Activated CD4-positive, alpha-beta T cell treated with anti-CD3 and anti-CD28 coated beads, Interleukin-2, Interleukin-4, amounts not matched to agents 100 ng/mL and 50 ng/mL, durations not matched to agents 16 hours and 8 hours (primary cell): Measurements from ENCODE around the gene SERPINE2.

Experiments
- DNase-seq: peaks from one replicate; pipeline ENCODE4 v3.0.0-alpha.2; 2020; ENCODE audit warnings: low spot score

The SERPINE2 gene

DNA sequence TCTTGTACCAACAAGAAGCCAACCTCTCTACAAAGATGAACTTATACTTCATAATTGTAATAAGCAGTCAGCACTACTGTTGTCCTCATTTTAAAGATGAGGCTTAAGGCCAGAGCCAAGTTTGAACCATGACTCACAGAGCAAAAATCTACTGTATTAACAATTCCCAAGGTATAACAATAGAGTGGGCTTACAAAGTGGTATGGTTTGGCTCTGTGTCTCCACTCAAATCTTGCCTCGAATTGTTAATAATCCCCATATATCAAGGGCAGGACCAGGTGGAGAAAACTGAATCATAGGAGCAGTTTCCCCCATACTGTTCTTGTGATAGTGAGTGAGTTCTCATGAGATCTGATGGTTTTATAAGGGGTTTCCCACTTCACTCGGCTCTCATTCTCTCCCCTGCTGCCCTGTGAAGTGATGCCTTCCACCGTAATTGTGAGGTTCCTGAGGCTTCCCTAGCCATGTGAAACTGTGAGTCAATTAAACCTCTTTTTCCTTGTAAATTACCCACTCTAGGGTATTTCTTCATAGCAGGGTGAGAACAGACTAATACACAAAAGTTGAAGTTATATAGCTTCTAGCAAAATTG is 62.4 kb downstream of the SERPINE2 start:
- no peak for DNase-seq

DNA sequence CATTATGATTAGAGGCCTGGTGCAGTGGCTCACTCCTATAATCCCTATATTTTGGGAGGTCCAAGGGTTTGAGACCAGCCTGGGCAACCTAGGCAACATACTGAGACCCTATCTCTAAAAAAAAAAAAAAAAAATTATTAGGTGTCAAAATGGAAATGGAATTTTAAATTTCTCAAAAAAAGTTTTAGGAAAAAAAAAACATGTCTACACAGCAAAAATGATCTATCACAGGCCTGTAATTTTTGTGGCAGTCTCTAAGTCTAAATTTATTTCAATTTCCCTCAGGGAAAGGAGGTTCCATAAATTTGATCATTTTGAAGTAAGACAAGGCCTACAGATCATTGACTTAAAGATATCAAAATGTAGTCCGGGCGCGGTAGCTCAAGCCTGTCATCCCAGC is 65.5 kb downstream of the SERPINE2 start:
- DNase-seq, result no peak

DNA sequence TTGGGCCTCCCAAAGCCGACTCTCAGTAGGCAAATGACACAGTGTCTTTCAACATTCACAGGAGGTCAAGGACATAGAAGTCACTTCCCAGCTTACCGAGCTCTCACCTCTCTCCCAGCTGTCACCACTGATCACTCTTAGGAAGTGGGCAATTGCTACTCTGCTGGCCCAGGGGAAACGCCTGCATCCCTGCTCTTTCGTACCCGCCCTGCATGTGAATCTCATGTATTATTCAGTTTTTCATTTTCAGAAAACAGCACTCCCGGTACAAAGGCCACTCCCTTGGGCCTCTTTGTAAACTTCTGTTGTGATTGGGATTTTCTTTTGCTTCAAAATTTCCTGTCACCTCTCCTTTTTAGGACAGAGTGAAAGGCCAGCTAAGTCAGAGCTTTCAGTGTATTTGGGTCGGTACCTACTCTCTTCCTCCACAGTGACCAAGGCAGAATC is 66.4 kb downstream of the SERPINE2 start:
- DNase-seq, result no peak

DNA sequence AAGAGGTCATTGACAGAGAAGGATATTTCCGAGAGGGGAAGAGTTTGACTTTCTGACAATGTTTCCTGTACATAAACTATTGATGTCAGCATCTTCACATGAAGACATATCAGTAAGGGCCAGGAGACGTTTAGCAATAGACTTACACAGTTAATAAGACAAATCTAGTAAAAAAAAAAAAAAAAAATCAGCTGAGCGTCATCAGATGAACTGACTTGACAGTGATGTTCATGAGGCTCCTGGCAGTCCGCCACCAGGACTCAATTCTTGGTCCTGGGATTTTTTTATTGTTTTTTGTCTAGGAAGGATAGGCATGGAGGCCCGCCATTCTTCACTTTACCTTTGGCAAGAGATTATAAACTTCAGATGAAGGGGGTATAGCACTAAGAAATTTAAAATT is 67.4 kb downstream of the SERPINE2 start:
- DNase-seq, result no peak

DNA sequence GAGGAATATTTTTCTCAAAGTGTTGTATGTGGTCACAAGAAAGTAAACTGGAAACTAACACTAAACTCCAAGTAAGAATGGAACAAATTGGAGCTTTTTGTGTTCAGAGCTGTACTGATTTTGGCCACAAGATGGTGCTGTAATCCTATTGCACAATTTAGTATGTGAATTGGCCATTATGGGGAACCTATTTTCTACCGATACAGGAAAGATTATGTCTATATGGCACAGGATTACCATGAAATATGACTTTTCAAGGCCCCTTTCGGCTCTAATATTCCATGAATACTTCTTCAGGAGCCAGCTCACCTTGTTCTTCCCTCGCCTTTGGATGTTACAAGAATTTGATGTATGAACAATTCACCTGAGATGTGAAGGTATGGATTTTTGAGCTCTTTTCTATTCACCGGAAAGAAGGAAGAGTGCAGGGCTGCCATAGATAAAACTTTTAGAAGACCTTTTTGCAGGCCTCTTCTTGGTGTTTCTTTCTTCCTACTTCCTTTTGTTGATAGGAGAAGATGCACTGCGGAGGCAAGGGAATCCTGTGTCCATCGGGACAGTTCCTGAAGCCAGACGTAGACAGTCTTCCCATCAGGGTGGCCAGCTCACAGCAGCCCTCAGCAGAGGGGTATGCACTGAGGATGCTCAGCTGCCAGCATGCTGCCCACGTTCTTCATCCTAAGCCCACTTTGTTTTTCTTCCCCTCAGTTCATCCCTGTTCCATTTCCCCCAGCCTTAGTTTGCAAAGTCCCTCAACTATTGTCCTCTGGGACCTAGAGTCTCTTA is 68.5 kb downstream of the SERPINE2 start:
- peak; percentile 68 for DNase-seq

DNA sequence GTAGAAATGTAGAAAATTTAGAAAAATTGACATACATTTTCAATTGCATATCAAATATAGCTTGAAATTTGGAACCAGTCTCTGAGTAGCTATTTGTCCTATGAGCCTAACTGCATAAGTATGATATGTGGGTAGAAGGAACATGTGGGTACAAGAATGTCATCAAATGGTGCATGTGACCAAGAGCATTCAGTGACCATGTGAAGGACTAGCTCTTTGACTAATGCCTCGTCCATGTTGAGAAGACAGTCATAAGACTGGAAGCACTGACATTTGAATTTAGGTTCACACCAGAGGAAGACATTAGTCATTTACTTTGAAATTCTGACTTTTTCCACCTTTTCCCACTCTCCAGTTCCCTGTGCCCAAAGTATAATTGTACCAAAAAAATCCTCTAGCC is 69.2 kb downstream of the SERPINE2 start:
- DNase-seq, result no peak

DNA sequence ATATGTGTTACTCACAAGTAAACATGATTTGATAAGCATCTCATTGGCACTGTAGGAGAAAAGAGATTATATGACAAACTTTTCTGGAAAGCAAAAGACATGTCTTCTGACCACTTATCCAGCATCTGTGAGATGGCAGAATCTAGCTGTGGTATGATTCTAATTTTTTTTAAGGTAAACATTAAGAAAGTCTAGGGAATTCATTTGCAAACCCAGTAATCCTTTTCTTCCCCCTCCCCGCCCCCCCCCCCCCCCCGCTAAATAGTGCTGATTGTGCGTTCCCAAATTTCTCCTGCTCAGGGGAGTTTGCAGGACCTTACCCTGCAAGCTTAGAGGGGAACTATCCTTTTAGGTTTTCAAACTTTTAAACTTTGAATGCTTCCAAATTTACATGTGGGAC is 69.8 kb downstream of the SERPINE2 start:
- DNase-seq, result no peak

DNA sequence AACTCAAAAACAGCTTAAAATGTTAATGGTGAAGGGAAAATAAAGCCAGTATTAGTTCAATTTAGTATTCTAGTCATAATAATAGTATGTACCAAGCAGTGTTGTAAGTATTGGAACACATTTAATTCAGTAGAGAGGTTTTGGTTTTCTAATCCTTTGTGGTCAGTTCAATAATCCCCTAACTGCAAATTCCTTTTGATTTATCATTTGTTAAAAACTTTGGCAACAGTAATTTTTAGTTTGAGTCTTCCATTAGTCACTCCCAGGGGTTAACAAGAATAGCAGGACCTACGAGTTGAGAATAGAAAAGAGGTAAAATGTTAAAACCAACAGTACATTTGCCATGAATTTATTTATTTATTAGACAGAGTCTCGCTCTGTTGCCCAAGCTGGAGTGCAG is 71.1 kb downstream of the SERPINE2 start:
- DNase-seq, result no peak

DNA sequence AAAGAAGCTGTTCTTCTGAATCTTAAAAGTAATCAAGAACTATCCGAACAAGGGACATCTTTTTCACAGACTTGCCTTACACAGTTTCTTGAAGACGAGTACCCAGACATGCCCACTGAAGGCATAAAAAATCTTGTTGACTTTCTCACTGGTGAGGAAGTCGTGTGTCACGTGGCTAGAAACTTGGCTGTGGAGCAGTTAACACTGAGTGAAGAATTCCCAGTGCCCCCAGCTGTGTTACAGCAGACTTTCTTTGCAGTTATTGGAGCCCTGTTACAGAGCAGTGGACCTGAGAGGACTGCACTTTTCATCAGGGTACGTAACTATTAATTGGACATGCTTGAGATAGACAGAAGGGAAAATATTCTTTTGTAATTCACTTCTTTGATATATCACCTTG is 79.4 kb downstream of the SERPINE2 start:
- DNase-seq, result no peak

DNA sequence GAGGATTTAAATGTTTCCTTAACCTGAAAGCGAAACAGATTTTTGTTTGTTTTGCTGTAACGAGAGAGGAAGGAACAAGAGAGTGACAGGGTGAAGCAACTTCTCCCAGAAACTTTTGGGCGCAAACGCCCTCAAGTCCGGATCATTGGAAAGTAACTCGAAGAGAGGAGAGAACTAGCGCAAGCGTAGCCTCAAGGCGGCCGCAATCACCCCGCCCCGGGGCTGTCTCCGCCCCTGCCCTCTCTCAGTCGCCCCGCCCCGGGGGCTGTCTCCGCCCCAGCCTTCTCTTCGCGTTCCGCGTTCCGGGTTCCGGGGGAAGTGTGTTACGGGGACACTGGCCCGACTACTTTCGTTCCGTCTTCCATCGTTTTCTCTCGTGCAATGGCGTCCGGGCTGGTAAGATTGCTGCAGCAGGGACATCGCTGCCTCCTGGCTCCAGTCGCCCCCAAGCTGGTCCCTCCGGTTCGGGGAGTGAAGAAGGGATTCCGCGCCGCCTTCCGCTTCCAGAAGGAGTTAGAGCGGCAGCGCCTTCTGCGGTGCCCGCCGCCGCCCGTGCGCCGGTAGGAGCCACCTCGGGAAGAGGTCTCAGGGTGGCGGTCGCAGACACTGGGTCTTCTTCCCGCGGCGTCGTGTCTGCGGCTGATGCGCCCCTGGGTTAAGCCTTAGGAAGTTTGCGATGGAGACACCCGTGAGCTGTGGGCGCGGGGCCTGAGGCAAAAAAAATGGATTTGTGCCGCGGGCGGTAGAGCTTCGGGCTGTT is 81.8 kb downstream of the SERPINE2 start, which contains the start of gene MRPL44:
MRPL44 (plus strand) TSS at position 372 of the 760 bp plus-strand sequence; CDS start at position 382, 10 bp downstream.
- DNase-seq, result peak; percentile 95

DNA sequence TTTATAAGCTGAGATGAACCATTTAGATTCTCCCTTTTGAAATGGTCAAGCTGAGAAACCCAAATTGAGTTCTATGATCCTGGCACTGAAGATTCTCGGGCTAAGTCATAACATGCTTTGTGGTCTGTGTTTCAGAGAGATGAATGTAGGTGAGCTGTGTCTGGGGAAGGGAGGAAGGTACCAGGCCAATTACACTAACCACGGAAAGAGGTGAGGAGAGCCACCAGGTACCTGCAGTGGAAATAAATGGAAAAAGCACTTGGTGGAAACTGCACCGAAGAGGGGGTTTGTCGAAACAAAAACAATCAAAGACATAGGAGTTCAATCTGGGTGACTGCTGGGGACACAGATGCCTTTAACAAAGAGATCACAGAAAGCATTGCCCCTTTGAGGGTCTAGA is 82.8 kb downstream of the SERPINE2 start:
- no peak for DNase-seq

DNA sequence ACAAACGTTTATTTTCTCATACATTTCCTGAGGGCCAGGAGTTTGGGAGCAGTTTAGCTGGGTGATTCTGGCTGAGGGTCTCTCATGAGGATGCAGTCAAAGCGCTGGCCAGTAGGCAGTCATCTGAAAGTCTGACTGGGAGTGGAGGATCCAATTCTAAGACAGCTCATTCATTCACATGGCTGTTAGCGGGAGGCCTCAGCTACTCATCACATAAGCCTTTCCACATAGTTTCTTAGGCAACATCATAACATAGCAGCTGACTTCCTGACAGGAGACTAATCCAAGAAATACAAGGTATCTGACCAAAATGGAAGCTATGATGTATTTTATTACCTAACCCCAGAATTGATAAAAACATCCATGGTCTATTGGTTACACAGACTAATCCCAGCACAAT is 84.7 kb downstream of the SERPINE2 start:
- DNase-seq, result no peak

DNA sequence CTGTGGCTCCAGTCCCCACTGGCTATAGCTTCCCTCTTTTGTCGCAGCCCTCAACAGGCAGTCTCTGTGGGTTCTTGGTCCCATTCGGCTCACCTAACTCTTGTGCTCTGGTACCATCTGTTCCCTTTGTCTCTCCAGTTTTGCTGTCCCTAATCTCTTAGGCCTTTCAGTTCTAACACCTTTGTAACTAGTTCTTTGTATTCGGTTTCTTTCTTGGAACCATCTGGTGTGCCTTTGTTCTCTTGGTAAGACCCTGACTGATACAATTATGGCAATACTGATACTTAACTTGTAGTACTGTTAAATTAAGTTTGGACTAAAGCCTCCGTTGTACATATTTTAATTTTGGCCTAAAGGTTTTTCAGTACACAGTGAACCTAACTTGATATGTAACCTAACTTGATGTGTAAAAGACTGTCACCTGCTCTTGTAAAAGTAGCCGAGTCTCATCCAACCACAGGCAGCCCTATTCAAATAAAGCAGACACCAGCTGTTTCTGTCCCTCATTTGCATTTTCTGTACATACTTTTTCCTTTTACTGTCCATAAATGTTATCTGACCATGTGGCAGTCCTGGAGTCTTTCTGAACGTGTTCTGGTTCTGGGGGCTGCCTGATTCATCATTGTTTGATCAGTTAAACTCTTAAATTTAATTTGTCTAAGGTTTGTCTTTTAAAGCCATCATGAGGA is 86.7 kb downstream of the SERPINE2 start:
- no peak for DNase-seq

DNA sequence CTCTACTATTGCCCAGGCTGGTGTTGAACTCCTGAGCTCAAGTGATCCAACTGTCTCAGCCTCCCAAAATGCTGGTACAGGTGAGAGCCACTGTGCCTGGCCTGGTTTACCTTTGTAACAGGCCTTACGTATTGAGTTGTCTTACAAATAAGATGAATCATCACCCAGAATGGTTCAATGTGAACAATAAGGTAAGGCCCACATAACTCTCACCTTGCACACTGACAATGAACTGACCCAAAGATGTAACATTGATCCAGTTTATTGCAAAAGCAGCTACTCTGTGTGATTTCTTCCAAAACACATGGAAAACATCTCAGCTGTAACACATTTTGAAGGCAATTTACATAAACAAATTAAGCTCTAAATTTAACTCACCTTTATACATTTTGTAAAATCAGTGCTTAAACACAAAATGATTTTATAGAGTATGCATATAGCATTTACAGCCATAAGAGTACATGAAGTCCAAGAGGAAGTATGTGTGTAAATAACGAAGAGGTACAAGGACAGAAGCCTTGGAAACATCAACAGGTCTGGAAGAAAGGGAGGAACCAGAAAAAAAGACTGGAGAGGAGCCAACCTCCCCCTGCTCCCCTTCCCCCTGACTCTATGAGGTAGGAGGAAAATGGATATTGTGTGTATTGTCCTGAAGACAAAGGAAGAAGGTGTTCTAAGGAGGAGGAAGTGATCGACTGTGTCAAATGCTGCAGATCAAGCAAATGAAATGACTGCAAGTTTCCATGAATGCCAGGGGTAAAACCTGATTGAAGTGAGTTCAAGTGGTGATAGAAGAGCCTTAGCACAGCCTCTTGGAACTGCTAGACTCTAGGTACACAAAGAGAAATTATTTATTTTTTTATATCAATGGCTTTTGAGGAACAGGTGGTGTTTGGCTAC is 88.4 kb downstream of the SERPINE2 start:
- DNase-seq, result no peak

DNA sequence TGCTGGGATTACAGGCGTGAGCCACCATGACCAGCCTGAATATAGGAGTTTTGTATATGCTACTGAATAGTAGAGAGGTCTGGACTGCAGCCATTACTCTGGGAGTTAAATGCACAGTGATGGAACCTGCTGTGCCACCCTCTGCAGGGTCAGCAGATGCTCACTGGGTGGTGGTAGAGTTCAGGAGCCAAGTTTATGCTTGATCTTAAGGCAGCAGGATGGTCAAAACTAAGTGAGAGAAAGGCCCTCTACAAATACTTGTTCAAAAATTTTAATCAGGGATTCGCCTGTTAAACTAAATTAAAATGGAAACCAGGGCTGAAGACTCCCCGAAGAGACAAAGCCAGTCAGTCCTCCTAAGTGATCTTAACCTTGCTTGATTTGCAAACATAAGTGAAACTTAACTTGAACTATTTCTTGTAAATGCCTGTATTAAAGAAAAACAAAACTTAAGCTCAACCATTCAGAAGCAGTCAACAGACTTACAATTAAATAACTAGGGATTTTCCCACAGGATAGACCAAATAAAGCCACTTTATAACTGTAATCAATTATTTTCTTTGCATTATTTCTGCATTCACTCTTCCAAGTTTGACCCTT is 89.7 kb downstream of the SERPINE2 start:
- DNase-seq, result no peak

DNA sequence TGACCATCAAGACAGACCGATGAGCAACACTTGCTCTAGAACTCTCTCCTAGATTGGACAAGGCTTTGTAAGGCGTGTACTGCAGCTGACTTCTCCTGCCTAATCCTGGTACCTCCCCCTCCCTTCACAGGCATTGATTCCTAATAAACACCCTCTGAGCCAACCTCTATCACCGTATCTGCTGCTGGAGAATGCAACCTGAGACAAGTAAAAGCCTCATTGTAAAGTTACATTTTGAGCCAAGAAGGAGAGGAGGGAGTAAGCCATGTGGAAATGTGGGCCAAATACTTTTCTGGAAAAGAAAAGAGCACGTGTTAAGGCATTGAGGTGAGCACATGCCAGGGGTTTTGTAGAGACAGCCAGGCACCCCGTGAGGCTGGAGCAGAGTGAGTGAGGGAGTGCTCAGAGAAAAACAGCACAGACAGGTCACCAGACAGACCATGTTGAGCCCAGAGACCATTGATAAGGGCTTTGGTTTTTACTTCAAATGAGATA is 91.3 kb downstream of the SERPINE2 start:
- DNase-seq, result no peak

DNA sequence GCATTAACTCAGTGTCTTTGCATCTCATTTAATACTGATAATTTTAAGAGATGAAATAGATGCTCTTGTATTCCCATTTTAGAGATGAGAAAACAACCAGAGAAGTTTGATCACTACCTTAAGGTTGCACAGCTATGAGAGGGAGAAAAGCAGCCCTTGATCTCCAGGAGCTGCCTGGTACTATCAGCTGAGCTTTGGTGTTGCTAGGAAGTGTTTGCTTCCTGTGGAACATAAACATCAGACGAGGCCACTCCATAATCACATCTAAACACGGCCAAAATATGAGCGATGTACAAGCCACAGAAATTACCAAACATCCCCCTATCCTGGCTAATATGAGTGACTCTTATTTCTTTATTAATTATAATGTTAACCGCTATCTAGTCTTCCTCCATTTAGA is 93.3 kb downstream of the SERPINE2 start:
- DNase-seq, result no peak

DNA sequence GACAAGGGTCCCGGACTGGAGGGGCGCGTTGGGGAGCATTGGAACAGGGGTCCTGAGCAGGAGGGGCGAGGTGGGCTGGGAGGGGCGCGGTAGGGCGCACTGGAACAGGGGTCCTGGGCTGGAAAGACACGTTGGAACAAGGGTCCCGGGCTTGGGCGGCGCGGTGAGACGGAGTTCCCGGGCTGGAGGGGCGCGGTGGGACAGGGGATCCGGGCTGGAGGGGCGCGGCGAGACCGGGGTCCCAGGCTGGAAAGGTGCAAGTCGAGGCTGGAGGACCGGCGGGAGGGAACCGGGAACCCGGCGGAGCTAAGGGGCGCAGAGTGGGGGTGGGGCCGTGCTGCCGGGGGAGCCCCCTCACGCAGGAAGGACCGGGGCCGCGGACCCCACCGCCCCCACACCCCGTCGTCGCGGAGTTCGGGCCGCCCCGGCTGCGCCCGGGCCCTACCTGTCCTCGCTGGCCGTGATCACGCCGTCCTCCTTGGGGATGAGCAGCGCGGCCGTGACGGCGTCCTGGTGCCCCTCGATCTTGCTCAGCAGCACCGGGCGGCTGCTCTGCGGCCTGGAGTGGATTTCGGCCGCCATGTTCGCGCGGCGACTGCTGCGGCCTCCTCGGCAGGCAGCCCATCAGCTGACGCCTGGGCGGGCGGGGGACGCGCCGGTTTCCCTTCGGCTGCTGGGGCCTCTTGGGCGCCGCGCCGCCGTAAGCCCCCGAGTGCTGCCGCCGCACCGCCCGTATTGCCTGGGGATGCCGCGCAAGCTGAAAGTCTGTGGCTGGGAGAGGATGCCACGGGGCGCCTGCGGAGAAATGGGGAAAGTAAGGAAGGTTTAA is 94.2 kb downstream of the SERPINE2 start, which contains the start of gene WDFY1:
WDFY1 (minus strand) TSS at position 633 of the 829 bp plus-strand sequence; CDS start at position 582, 51 bp downstream.
- DNase-seq, result peak; percentile 87

DNA sequence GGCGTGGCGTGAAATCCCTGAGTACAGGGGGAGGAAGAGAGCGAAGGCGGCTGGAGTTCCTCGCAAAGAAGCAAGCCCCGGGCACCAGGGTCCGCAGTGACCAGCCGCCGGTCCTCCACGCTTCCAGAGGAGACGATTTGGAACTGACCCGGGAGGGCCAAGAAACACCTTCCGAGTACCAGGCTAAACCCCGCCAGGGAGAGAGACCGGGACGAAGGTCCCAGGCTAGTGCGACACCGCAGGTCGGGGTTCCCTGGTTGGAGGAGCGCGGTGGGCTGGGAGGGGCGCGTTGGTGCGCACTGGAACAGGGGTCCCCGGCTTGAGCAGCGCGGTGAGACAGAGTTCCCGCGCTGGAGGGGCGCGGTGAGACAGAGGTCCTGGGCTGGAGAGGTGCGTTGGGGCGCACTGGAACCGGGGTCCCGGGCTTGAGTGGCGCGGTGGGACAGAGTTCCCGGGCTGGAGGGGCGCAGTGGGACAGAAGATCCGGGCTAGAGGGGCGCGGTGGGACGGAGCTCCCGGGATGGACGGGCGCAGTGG is 94.9 kb downstream of the SERPINE2 start:
- no peak for DNase-seq
